GM21423 (cell line): ENCODE data around the gene ZCCHC8.
A peak's percentile ranks its signal among the peaks of the same experiment; 100 is the strongest.
"Not testable (repeated sequence)": the region's sequence is repeated elsewhere in the genome, so short reads cannot be mapped to it uniquely, and the experiment has no call there.

Experiments used
- ATAC-seq: cut with Tn5 transposase; IDR thresholded peaks from one replicate; pipeline ENCODE4 v1.9.1; 2021; ENCODE audit warnings: mild to moderate bottlenecking, moderate library complexity; ENCODE audit not compliant: unreplicated experiment

The ZCCHC8 gene

DNA sequence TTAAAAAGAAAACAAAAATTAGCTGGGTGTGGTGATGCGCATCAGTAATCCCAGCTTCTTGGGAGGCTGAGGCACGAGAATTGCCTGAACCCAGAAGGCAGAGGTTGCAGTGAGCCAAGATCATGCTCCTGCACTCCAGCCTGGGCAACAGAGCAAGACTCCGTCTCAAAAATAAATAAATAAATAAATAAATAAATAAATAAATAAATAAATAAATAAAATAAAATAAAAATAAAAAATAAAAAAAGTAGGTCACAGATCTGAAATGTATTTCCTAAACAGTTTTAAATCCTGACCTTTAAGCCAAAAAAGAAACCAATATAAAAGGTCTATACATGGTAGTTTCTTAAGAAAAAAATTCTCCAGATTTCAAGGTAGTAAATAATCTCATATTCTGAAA is 12.3 kb upstream of the ZCCHC8 start:
- ATAC-seq: not testable (repeated sequence)

DNA sequence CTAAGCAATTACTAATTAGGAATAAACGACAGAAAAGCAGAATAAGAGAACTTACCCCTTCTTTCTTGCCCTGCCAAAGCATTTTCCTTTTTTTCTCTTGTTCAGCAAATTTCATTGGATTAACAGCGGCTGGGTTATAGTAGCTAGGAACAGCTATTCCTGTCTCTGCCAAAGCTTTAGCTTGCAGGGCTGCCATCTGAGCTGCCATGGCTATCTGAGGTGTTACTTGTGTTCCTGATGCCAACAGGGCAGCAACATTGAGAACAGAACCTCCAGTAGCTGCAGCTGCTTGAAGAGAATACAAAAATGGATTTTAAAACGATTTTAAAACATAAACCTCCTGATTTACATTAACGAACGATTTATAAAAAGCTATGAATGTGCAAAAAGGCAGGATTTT is 7.4 kb upstream of the ZCCHC8 start:
- no peak for ATAC-seq

DNA sequence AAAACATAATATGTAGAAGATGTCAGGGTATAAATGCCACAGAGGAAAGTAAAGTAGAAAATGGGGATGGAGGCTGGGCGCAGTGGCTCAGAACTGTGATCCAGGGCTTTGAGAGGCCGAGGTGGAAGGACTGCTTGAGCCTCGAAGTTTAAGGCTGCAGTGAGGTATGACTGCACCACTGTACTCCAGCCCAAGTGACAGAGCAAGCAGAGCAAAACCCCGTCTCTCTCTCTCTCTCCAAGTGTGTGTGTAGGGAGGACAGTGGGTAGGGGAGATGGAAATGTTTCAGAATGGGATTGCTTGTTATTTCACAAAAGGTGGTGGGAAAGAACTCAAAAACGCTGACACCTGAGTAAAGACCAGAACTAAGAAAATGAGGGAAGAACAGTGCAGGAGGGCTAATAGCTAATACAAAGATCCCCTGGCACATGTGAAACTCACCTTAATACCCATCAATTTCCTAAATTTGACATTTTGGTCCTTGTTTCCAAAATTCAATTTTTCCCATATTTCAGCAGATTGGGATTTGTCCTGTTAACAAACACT is 5.7 kb upstream of the ZCCHC8 start:
- no peak for ATAC-seq

GRCh38 chr12:122505419-122506051 is 4.8 kb upstream of the ZCCHC8 start:
- ATAC-seq: no peak

DNA sequence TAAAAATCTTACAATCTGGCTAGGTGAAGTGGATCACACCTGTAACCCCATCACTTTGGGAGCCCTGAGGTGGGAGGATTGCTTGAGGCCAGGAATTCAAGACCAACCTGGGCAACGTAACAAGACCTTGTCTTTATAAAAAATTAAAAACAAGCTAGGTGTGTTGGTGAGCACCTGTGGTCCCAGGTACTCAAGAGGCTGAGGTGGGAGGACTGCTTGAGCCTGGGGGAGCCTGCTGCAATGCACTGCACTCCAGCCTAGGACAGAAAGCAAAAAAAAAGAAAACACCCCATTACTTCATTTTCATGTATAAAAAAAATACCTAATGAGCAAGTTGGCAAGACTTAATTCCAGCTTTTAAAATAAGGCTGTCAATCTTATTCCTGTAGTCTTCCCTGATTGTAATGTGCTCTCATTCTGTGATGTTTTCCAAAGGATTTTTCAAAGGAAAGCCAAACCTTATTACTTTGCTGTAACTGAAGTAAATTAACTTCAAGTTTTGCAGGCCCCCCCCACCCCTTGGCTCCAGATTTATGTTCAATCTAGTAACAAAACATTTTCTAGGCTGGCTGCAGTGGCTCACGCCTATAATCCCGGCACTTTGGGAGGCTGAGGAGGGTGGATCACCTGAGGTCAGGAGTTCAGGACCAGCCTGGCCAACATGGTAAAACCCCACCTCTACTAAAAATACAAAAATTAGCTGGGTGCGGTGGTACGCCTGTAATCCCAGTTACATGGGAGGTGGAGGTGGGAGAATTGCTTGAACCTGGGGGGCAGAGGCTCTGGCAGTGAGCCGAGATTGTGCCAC is 3.3 kb upstream of the ZCCHC8 start:
- ATAC-seq: no peak

- ATAC-seq: no peak
These were observed 2.5 kb upstream of the ZCCHC8 start for GRCh38 chr12:122503147-122503751.

DNA sequence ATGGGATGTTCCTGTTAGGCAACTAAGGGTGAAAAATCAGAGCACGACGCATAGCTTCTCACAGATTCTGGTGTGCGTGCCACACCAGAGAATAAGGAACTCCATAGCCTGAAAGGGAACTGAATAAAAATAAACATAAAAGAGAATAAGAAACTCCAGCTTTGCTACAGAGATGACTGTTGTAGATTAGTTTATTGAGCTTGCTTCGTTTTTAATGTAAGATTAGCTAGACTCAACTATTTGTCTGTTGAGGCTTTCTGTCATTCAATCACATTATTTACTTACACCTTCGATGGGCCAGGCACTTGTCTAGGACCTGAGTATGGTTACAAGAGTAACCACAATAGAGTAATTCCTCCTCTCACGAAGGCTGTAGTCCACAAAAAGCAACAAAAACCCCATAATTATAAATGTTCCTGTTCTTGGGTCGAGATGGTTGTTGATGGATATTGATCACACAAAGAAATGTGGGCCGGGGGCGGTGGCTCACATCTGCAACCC is 807 bp upstream of the ZCCHC8 start:
- no peak for ATAC-seq

GRCh38 chr12:122499991-122500684 is 594 bp downstream of the ZCCHC8 start:
- ATAC-seq: peak; percentile 17

DNA sequence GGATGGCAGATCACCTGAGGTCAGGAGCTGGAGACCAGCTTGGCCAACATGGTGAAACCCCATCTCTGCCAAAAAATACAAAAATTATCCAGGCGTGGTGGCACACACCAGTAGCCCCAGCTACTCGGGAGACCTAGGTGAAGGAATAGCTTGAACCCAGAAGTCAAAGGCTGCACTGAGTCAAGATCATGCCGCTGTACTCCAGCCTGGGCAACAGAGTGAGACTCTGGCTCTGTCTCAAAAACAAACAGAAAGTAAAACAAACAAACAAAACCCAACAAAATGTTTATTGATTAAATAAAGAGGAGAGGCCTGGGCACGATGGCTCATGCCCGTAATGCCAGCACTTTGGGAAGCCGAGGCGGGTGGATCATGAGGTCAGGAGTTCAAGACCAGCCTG is 5.5 kb downstream of the ZCCHC8 start:
- ATAC-seq: no peak

- ATAC-seq: not testable (repeated sequence)
These were observed 7.5 kb downstream of the ZCCHC8 start for GRCh38 chr12:122493222-122493621.

- ATAC-seq: no peak
These were observed 8.7 kb downstream of the ZCCHC8 start for GRCh38 chr12:122491991-122492390.

DNA sequence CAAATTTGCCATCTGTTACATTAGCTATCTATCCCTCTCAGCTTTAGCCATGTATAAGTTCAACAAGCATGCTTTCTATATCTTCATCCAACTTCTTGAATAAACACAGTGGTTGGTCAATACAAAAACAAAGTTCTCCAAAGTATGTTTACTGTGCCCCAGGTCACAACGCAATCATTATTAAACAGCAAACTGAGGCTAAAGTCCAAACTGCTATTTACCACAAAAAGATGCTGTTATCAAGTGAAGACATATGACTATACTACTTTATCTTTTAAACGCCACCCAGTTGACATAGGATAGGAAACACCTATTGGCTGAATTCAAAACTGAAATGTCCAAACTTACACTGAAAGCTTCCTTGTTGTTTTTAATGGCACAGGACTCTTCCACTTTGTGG is 11.7 kb downstream of the ZCCHC8 start:
- ATAC-seq: no peak

GRCh38 chr12:122487807-122488206 is 12.9 kb downstream of the ZCCHC8 start:
- not testable (repeated sequence) for ATAC-seq

DNA sequence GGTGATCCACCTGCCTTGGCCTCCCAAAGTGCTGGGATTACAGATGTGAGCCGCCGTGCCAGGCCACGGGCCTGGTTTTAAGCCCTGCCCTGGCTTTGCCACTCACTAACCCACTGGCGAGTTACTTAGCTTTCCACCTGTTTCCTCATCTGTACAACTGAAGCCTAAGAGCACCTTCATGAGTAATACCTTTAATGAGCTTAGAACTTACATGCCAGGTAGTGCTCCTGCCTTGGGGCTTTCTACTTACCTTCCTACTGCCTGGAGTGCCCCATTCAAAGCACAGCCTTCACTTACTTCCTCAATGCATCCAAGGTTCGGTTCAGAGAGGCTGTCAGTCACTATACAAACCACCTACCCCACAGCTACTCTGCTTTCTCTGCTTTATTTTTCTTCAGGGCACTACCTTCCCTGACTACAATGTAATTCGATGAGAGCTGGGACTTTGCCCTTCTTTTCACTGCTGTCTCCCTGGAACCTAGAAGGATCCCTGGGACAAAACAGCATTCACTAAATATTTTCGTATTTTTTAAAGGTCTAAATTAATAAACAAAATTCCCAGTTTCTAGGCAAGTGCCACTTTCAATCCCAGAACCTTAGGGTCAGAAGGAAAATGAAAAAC is 13.8 kb downstream of the ZCCHC8 start:
- ATAC-seq: no peak

GRCh38 chr12:122486360-122486759 is 14.4 kb downstream of the ZCCHC8 start:
- ATAC-seq: not testable (repeated sequence)

- ATAC-seq: not testable (repeated sequence)
These were observed 16.3 kb downstream of the ZCCHC8 start for GRCh38 chr12:122484385-122484784.

GRCh38 chr12:122483969-122484368 is 16.8 kb downstream of the ZCCHC8 start:
- ATAC-seq: no peak

DNA sequence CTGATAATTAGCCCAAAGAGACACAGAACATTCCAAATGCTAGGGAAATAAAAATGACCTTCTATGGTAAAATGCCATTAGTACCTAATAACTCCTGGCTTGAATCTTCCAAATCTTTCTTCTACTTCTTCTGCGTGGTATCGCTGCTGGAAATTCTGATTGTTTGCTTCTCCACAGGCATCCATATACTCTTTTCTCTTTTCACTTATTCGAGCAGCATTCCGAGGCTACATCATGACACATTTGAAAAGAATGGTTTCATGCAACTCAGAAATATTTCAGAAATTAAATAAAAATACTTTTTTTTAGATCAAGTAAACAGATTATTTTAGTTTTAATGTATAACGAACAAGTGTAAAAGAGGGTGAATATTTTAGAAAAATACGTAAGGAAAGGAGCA is 18.9 kb downstream of the ZCCHC8 start:
- no peak for ATAC-seq

DNA sequence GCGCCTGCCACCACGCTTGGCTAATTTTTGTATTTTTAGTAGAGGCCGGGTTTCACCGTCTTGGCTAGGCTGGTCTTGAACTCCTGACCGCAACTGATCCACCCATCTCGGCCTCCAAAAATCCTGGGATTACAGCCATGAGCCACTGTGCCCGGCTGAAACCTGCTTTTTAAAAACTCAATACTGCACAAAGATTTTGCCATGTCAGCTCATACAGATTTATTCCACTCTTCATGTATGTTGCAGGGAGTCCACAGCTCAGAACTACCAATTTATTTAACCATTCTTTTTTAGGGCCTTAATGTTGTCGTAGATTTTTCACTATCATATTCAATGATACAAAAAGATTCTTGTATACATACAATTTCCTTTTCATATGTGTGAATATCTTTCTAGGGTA is 20.0 kb downstream of the ZCCHC8 start:
- no peak for ATAC-seq

DNA sequence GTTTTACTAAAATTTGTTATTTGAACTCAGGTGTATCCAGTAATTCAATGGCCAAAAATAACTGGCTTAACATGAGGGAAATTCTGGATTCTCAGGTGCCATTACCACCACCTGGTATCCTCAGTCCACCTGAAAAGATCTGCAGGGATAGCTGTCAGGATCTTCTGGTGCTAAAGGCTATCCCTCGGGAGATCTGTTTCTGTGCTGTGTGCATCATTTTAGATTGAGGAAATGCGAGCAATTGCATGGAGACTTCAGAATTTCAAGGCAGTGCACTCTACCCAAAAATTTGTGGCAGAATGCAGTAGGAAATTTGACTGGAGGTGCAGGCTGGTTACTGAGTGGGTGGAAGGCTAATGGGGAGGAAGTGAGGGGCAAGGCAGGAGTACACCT is 26.4 kb downstream of the ZCCHC8 start:
- no peak for ATAC-seq
